Measurements from ENCODE around the gene ABHD15.

Gene ABHD15

DNA sequence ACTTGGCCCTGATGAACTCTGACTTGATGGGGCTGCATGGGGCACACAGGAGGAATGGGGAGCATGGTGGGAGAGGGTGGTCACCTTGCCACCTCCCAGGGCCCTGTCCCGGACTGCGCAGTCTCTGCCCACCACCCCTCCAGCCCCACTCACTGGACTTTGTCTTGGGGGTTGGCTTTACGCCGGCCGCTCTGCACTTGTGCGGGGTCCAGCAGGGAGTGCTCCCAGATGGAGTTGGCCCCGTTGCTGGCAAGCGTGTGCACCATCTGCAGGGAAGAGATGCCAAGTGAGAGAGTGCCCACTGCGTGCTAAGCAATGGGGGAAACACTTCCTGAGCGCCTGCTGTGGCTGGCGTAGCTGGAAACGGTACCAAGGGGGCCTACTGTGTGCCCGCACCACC, 15.9 kb upstream of the ABHD15 start:
- CTCF ChIA-PET: interaction anchor here (0.6 to 5.2 kb wide), 5 partner anchors 9 to 186 kb away, joined by 3 to 71 read pairs (median 3); partner anchors contain the start of gene ANKRD13B
- POLR2A ChIA-PET (ENCODE audit: low non-redundant PET): no interaction called here
- peak overlapping the region; percentile 99 for H3K27ac ChIP-seq
- TF ChIP-seq, protein P1, sequence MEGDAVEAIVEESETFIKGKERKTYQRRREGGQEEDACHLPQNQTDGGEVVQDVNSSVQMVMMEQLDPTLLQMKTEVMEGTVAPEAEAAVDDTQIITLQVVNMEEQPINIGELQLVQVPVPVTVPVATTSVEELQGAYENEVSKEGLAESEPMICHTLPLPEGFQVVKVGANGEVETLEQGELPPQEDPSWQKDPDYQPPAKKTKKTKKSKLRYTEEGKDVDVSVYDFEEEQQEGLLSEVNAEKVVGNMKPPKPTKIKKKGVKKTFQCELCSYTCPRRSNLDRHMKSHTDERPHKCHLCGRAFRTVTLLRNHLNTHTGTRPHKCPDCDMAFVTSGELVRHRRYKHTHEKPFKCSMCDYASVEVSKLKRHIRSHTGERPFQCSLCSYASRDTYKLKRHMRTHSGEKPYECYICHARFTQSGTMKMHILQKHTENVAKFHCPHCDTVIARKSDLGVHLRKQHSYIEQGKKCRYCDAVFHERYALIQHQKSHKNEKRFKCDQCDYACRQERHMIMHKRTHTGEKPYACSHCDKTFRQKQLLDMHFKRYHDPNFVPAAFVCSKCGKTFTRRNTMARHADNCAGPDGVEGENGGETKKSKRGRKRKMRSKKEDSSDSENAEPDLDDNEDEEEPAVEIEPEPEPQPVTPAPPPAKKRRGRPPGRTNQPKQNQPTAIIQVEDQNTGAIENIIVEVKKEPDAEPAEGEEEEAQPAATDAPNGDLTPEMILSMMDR (conservative IDR thresholded peaks at IDR 0.05; ENCODE audit: low read depth): no peak
- no peak for DNase-seq (ENCODE audit: low spot score)

DNA sequence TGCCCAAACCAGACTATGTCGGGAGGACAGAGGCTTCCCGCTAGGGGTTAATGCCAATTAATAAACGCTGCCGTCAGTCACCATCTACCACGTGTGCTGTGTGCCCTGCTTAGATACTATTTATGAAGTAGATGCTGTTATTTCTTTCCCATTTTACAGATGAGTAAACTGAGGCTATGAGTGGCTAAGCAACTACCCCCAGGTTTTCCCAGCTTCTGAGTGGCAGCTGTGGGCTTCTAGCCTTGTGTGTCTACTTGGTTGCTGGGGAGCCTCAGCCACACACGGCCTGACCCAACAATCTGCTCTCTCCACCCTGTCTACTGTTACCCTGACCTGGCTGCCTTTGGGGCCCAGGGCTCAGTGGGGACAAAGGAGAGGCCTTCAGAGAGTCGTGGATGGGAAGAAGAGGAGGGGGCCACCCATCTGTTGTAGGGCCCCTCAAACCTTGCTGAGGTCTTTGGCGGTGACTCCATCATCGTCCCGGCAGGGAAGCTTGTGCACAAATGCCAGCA, 15.5 kb upstream of the ABHD15 start:
- ChIA-PET POLR2A (ENCODE audit: low non-redundant PET) (interaction anchor here (0.6 kb wide), 2 partner anchors 13 to 192 kb away, joined by 3 to 6 read pairs; partner anchors contain the start of gene TAOK1), CTCF (interaction anchor here (0.6 to 5.2 kb wide), 9 partner anchors 9 to 349 kb away, joined by 3 to 71 read pairs (median 3); partner anchors contain the start of gene ANKRD13B)
- DNase-seq (ENCODE audit: low spot score): no peak
- peak overlapping the region; percentile 99 for H3K27ac ChIP-seq
- TF ChIP-seq, protein P1 (conservative IDR thresholded peaks at IDR 0.05; ENCODE audit: low read depth): no peak

DNA sequence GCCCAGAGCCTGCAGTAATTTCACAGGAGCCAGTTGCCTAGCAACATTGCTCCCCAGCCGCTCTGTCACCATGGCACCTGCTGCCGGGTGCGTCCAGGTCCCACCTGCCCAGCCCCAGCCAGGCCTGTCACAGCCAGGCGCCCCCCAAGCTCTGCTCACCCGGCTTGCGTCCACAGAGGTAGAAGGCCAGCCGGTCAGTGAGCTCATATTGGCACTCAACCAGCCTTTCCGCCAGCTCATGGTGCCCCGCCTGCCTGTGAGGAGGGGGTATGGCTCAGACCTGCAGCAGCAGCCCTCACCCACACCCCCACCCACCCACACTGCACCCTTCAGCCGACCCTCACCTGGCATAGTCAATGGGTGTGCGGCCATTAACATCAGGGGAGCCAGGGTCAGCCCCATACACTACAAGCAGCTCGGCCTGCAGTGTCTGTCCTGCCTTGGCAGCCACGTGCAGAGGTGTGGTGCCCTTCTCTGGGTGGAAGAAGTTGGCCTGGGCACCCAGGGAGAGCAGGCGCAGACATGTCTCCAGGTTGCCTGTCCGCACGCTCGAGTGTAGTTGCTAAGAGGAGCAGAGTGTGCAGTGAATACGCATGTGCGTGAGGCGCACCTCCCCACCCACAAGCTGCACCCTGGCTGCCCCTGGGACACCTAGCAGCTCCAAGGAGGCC, 14.9 kb upstream of the ABHD15 start:
- TF ChIP-seq, protein P1 (conservative IDR thresholded peaks at IDR 0.05; ENCODE audit: low read depth): no peak
- POLR2A ChIA-PET (ENCODE audit: low non-redundant PET): interaction anchor here (0.6 kb wide), 2 partner anchors 13 to 191 kb away, joined by 3 to 6 read pairs; partner anchors contain the start of gene TAOK1
- peak overlapping the region; percentile 99 for H3K27ac ChIP-seq
- DNase-seq (ENCODE audit: low spot score): peak; percentile 86
- CTCF ChIA-PET: interaction anchor here (0.6 to 5.2 kb wide), 9 partner anchors 10 to 436 kb away, joined by 3 to 71 read pairs (median 6); partner anchors contain the start of gene ANKRD13B

DNA sequence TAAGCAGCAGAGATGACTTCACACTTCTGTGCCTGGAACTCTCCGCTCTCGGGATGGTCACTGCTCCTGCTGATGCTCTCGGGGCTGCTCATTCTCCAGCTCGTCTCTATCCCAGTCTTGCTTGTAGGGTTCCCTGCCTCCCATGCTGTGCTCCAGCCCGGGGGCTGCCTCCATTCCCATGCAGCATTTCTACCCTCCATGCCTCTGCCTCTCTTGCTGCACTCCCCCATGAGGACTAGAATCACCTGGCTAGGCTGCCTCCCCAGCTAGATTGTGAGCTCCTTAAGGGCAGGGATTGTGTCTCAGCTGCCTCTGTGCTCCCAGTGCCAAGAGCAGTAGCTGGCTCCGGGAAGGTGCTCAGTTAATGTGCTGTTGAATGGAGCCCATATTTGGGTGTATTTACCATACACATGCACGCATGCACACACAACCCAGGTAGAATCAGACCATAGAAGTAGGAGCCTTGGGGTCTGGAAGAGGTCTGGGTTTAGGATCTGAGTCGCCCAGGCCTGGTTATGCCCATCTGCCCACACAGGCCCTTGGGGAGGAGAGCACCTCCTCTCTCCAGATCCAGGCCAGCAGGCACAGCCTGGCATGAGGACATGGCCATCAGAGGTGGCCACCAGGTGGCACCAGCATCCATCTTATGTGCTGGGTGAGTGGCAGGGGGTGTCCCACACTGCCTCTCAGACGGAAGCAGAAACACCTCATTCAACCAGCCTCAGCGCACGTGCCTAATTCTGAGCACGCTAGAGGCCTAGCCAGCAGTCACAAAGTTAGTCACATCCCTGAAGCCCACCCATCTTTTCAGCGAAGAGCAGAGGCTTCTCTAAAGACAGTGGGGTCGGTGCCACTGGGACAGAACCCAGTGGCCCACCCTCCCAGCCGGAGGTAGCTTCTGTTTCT, 13.3 kb upstream of the ABHD15 start:
- ChIA-PET CTCF (interaction anchor here (0.6 to 5.2 kb wide), 12 partner anchors 9 to 245 kb away, joined by 3 to 71 read pairs (median 6); partner anchors contain the start of genes ANKRD13B and TP53I13), POLR2A (ENCODE audit: low non-redundant PET) (interaction anchor here (0.7 kb wide), 1 partner anchor 11 kb away, joined by 3 read pairs; no protein-coding TSS in a partner anchor)
- DNase-seq (ENCODE audit: low spot score): peak; percentile 85
- H3K27ac ChIP-seq: peak overlapping the region; percentile 99
- TF ChIP-seq, protein P1 (conservative IDR thresholded peaks at IDR 0.05; ENCODE audit: low read depth): peak; percentile 89

DNA sequence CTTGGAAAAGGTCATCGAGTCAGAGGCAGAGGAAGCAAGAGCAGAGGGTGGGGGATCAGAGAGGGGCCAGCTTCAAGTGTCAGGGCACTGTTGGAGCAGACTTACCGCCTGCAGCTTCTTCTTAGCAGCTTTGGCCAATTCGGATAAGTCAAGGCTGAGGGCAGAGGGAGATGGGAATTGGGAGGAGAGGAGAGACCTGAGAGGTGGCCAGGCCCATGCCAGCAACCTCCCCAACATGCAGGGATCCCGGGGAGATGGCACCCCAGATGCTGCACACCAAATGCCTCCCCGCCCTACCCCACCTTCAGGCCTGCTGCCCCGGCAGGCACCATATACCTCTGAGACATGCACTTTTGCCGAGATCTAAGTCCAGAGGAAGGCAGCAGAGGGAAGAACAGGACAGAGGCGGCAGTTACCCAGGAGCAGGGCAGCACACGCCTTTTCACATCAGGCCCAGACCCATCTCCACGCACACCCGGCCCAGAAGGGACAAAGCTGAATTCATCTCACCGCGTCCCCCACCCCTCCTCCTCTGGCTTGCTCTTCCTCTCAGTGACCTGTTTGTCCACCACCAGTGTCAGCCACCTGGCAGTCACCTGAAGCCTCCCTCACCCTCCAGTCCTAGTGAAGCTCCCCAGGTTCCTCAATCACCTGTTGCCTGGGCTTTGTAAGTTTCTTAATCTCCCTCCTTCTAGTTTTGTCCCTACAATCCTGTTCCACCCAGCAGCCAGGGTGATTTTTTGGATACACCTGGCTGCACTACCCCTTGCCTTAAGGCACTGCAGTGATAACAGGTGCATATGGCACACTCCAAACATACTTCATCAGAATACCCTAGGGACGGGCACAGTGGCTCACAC, 12.0 kb upstream of the ABHD15 start:
- POLR2A ChIA-PET (ENCODE audit: low non-redundant PET): no interaction called here
- DNase-seq (ENCODE audit: low spot score): no peak
- H3K27ac ChIP-seq: peak overlapping the region; percentile 99
- CTCF ChIA-PET: interaction anchor here (1.0 to 5.2 kb wide), 3 partner anchors 13 to 39 kb away, joined by 3 to 71 read pairs (median 7); partner anchors contain the start of gene ANKRD13B
- TF ChIP-seq, protein P1 (conservative IDR thresholded peaks at IDR 0.05; ENCODE audit: low read depth): no peak
